Stimulated activated CD8-positive, alpha-beta memory T cell treated with anti-CD3 and anti-CD28 coated beads, Interleukin-4, amount 100 ng/mL, for 48 hours (primary cell): ENCODE measurements around the gene ALDH9A1.
"Not testable (repeated sequence)": the region's sequence is repeated elsewhere in the genome, so short reads cannot be mapped to it uniquely, and the experiment has no call there.

Experiments
- DNase-seq: peaks from one replicate; pipeline ENCODE4 v3.0.0-alpha.2; 2020

Gene ALDH9A1

GRCh38 chr1:165686121-165686970, 12.0 kb downstream of the ALDH9A1 start:
- no peak for DNase-seq

- DNase-seq, result no peak
Observed at GRCh38 chr1:165683848-165684485, 14.4 kb downstream of the ALDH9A1 start.

- not testable (repeated sequence) for DNase-seq
Observed at GRCh38 chr1:165680773-165681172, 17.6 kb downstream of the ALDH9A1 start.

- no peak for DNase-seq
Observed at GRCh38 chr1:165680303-165680702, 18.1 kb downstream of the ALDH9A1 start.

- no peak for DNase-seq
Observed at GRCh38 chr1:165679282-165680036, 18.9 kb downstream of the ALDH9A1 start.

- DNase-seq, result no peak
Observed at GRCh38 chr1:165678509-165678908, 19.9 kb downstream of the ALDH9A1 start.

- DNase-seq, result no peak
Observed at GRCh38 chr1:165675794-165676193, 22.6 kb downstream of the ALDH9A1 start.

GRCh38 chr1:165674599-165674998, 23.8 kb downstream of the ALDH9A1 start:
- DNase-seq, result no peak

- DNase-seq, result no peak
Observed at GRCh38 chr1:165671526-165671925, 26.8 kb downstream of the ALDH9A1 start.

GRCh38 chr1:165668184-165668583, 30.2 kb downstream of the ALDH9A1 start:
- DNase-seq, result no peak

- no peak for DNase-seq
Observed at GRCh38 chr1:165666152-165666825, 32.1 kb downstream of the ALDH9A1 start.

- DNase-seq, result no peak
Observed at GRCh38 chr1:165662186-165662585, 36.2 kb downstream of the ALDH9A1 start.

- no peak for DNase-seq
Observed at GRCh38 chr1:165661703-165662102, 36.7 kb downstream of the ALDH9A1 start.

GRCh38 chr1:165659581-165659895, 38.8 kb downstream of the ALDH9A1 start:
- DNase-seq, result no peak

GRCh38 chr1:165658766-165659580, 39.4 kb downstream of the ALDH9A1 start:
- DNase-seq, result not testable (repeated sequence)

GRCh38 chr1:165650981-165651625, 47.3 kb downstream of the ALDH9A1 start:
- DNase-seq, result no peak

- DNase-seq, result no peak
Observed at GRCh38 chr1:165648919-165649572, 49.3 kb downstream of the ALDH9A1 start.

GRCh38 chr1:165647970-165648369, 50.4 kb downstream of the ALDH9A1 start:
- DNase-seq, result no peak

- no peak for DNase-seq
Observed at GRCh38 chr1:165647517-165647916, 50.8 kb downstream of the ALDH9A1 start.

- peak; percentile 44 for DNase-seq
Observed at GRCh38 chr1:165645654-165646366, 52.6 kb downstream of the ALDH9A1 start.
